ENCODE measurements around the gene ZNF679. TPM values are rescaled to one million over a fixed set of nuclear protein-coding genes. Genes with fewer than 3 reads are reported as not detected.

Gene ZNF679
- polyA plus RNA-seq, 1 donor (not counting 4 experiments of a cell fraction or from before 2014, with no cell fraction given) = not detected

DNA sequence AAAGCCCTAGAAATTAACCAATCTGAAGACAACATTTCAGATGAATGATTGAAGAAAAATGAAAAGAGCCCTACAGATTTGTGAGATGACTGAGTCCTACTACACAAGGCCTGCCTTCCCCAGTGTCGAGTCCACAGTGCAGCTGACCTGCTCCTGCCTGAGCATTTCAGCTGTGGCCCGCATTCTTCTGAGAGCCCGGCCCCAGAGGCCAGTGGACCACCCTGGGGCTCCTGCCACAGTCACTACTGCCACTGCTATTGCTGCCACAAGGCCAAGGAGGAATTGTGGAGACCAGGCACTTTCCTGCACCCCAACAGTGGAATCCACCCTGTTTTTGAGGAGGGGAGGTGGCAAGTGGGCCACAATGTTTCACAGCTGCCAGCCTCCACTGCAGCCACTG, 40.9 kb upstream of the ZNF679 start:
- Histone ChIP-seq H3K9me3 (ENCODE audit: control insufficient read depth, low read depth, low read length) (peaks cover 12% of the 10 kb centered on the region), H3K4me1 (ENCODE audit: control insufficient read depth, extremely low read depth, insufficient read depth, low read length) (no peaks in the 10 kb centered on the region), H3K4me3 (ENCODE audit: control insufficient read depth in 2 of 3, extremely low read depth in 1 of 3, insufficient read depth in 2 of 3, low read depth in 1 of 3, low read length in 3 of 3) (no peak overlapping the region), H2AFZ (ENCODE audit: control insufficient read depth, low read length) (no peak overlapping the region), H3K27ac (ENCODE audit: control insufficient read depth, insufficient read depth, low read length) (no peak overlapping the region), H3K9ac (ENCODE audit: control insufficient read depth, extremely low read depth, insufficient read depth, low read length) (no peak overlapping the region), H3K9me1 (ENCODE audit: control insufficient read depth, extremely low read depth, insufficient read depth, low read length) (no peaks in the 10 kb centered on the region), H3K36me3 (ENCODE audit: control insufficient read depth in 2 of 2, extremely low read depth in 1 of 2, insufficient read depth in 2 of 2, low read length in 2 of 2) (no peaks in the 10 kb centered on the region), H3K4me2 (ENCODE audit: control insufficient read depth, extremely low read depth, insufficient read depth, low read depth, low read length) (no peak overlapping the region), H3K79me2 (ENCODE audit: control insufficient read depth, insufficient read depth, low read length) (no peaks in the 10 kb centered on the region), H3K27me3 (ENCODE audit: control insufficient read depth, extremely low read depth, insufficient read depth, low read length) (no peaks in the 10 kb centered on the region), H4K20me1 (ENCODE audit: control insufficient read depth, extremely low read depth, insufficient read depth, low read length) (no peaks in the 10 kb centered on the region)
- TF ChIP-seq, protein P1, sequence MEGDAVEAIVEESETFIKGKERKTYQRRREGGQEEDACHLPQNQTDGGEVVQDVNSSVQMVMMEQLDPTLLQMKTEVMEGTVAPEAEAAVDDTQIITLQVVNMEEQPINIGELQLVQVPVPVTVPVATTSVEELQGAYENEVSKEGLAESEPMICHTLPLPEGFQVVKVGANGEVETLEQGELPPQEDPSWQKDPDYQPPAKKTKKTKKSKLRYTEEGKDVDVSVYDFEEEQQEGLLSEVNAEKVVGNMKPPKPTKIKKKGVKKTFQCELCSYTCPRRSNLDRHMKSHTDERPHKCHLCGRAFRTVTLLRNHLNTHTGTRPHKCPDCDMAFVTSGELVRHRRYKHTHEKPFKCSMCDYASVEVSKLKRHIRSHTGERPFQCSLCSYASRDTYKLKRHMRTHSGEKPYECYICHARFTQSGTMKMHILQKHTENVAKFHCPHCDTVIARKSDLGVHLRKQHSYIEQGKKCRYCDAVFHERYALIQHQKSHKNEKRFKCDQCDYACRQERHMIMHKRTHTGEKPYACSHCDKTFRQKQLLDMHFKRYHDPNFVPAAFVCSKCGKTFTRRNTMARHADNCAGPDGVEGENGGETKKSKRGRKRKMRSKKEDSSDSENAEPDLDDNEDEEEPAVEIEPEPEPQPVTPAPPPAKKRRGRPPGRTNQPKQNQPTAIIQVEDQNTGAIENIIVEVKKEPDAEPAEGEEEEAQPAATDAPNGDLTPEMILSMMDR (optimal IDR thresholded peaks at IDR 0.05 in 1 of 3, IDR thresholded peaks at IDR 0.05 in 1 of 3, conservative IDR thresholded peaks at IDR 0.05 in 1 of 3; ENCODE audit: extremely low read depth in 1 of 3, insufficient read depth in 2 of 3, low read length in 3 of 3) = no peak
- no peak for TF ChIP-seq EZH2 (IDR thresholded peaks at IDR 0.05; ENCODE audit: low read length)
- no peak for DNase-seq (ENCODE audit: low read depth, low spot score)
- FAIRE-seq = no peak
- dilution Hi-C loops (cut with MboI; ENCODE audit: extremely low pct_ligation_motif_present, low sequenced_read_pairs) = no loop called here

DNA sequence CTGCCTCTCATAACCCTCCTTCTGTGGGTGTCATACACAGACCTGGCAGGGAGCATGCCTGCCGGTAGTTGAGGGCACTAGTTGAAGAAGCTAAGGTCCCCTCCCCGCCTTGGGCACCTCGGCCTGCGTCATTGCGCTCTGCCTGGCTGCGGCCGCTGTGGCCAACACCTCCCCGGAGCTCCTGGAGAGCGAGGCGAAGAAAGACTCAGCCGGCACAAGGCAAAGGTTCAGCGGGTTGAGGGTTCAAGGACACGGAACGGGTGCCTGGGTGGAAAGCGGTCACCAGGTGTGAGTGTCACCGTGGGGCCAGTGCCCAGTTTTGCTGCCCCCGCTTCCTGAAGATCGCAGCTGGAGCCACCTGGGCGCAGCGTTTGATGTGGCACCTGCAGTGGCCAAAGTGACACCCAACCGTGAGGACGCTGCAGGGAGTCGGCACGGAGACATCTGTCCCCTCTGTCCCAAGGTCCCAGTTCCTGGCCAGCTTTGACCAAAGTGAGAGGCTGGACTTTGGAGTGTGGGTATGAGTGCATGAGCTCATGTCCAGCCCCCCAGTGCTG, 36.0 kb upstream of the ZNF679 start:
- no peak for DNase-seq (ENCODE audit: low read depth, low spot score)
- no peak for FAIRE-seq
- Histone ChIP-seq H3K9ac (ENCODE audit: control insufficient read depth, extremely low read depth, insufficient read depth, low read length) (no peak overlapping the region), H3K4me1 (ENCODE audit: control insufficient read depth, extremely low read depth, insufficient read depth, low read length) (no peaks in the 10 kb centered on the region), H3K9me1 (ENCODE audit: control insufficient read depth, extremely low read depth, insufficient read depth, low read length) (no peaks in the 10 kb centered on the region), H2AFZ (ENCODE audit: control insufficient read depth, low read length) (no peak overlapping the region), H3K9me3 (ENCODE audit: control insufficient read depth, low read depth, low read length) (peaks cover 6% of the 10 kb centered on the region), H4K20me1 (ENCODE audit: control insufficient read depth, extremely low read depth, insufficient read depth, low read length) (no peaks in the 10 kb centered on the region), H3K36me3 (ENCODE audit: control insufficient read depth in 2 of 2, extremely low read depth in 1 of 2, insufficient read depth in 2 of 2, low read length in 2 of 2) (no peaks in the 10 kb centered on the region), H3K27me3 (ENCODE audit: control insufficient read depth, extremely low read depth, insufficient read depth, low read length) (no peaks in the 10 kb centered on the region), H3K27ac (ENCODE audit: control insufficient read depth, insufficient read depth, low read length) (no peak overlapping the region), H3K79me2 (ENCODE audit: control insufficient read depth, insufficient read depth, low read length) (no peaks in the 10 kb centered on the region), H3K4me2 (ENCODE audit: control insufficient read depth, extremely low read depth, insufficient read depth, low read depth, low read length) (no peak overlapping the region), H3K4me3 (ENCODE audit: control insufficient read depth in 2 of 3, extremely low read depth in 1 of 3, insufficient read depth in 2 of 3, low read depth in 1 of 3, low read length in 3 of 3) (no peak overlapping the region)
- TF ChIP-seq EZH2 (IDR thresholded peaks at IDR 0.05; ENCODE audit: low read length) = no peak
- TF ChIP-seq, protein P1 (optimal IDR thresholded peaks at IDR 0.05 in 1 of 3, IDR thresholded peaks at IDR 0.05 in 1 of 3, conservative IDR thresholded peaks at IDR 0.05 in 1 of 3; ENCODE audit: extremely low read depth in 1 of 3, insufficient read depth in 2 of 3, low read length in 3 of 3) = no peak
- dilution Hi-C loops (cut with MboI; ENCODE audit: extremely low pct_ligation_motif_present, low sequenced_read_pairs) = no loop called here
